GM18870 (cell line): ENCODE data around the gene TMEM121.
A peak's percentile ranks its signal among the peaks of the same experiment; 100 is the strongest.

ENCODE experiments used
- ATAC-seq: cut with Tn5 transposase; IDR thresholded peaks from one replicate; pipeline ENCODE4 v1.9.1; 2021; ENCODE audit warnings: moderate library complexity; ENCODE audit not compliant: unreplicated experiment

TMEM121 gene

GRCh38 chr14:105486974-105487448 lies 39.4 kb upstream of the TMEM121 start:
- ATAC-seq: no peak

GRCh38 chr14:105487449-105487985 lies 38.9 kb upstream of the TMEM121 start:
- no peak for ATAC-seq

- no peak for ATAC-seq
These were observed 38.2 kb upstream of the TMEM121 start for GRCh38 chr14:105487986-105488777.

GRCh38 chr14:105488781-105489541 lies 37.4 kb upstream of the TMEM121 start:
- ATAC-seq: no peak

GRCh38 chr14:105489542-105490266 lies 36.7 kb upstream of the TMEM121 start:
- ATAC-seq: no peak

GRCh38 chr14:105490267-105490571 lies 36.2 kb upstream of the TMEM121 start:
- no peak for ATAC-seq

GRCh38 chr14:105490572-105491365 lies 35.6 kb upstream of the TMEM121 start, which contains the start of gene TEDC1:
Gene TEDC1, plus strand, starts transcription at chr14:105491246. Its CDS starts 130 bp downstream, at chr14:105491376.
- peak; percentile 90 for ATAC-seq

GRCh38 chr14:105491366-105491973 lies 34.9 kb upstream of the TMEM121 start:
- ATAC-seq: peak; percentile 2

GRCh38 chr14:105492031-105492970 lies 34.1 kb upstream of the TMEM121 start:
- no peak for ATAC-seq

GRCh38 chr14:105492971-105493871 lies 33.2 kb upstream of the TMEM121 start:
- no peak for ATAC-seq

- no peak for ATAC-seq
These were observed 32.3 kb upstream of the TMEM121 start for GRCh38 chr14:105493921-105494605.

GRCh38 chr14:105494606-105494929 lies 31.8 kb upstream of the TMEM121 start:
- ATAC-seq: no peak

GRCh38 chr14:105495101-105495989 lies 31.0 kb upstream of the TMEM121 start:
- no peak for ATAC-seq

- ATAC-seq: no peak
These were observed 30.2 kb upstream of the TMEM121 start for GRCh38 chr14:105495990-105496830.

- no peak for ATAC-seq
These were observed 29.4 kb upstream of the TMEM121 start for GRCh38 chr14:105496831-105497591.
